CD4-positive, alpha-beta memory T cell (primary cell): Measurements from ENCODE around the gene FAM222A. TPM values are rescaled to one million over a fixed set of nuclear protein-coding genes. Genes with fewer than 3 reads are reported as not detected.
A peak's percentile ranks its signal among the peaks of the same experiment; 100 is the strongest.

Source experiments
- CTCF ChIA-PET: fragments of 350-600 bp; sonication (Branson Sonifier 250); formaldehyde crosslinking; loops from one replicate; lab custom pipeline; 2021; ENCODE audit warnings: inconsistent platforms; ENCODE audit not compliant: partially characterized antibody; lab: Charles Lee
- POLR2A ChIA-PET: fragments of 350-600 bp; sonication (Branson Sonifier 250); formaldehyde crosslinking; loops from one replicate; lab custom pipeline; 2021; ENCODE audit not compliant: partially characterized antibody; lab: Charles Lee
- DNase-seq, 5 donors: peaks; one replicate each; pipeline versions ENCODE4 v3.0.0 to v3.0.0-alpha.2; 2020 to 2022; ENCODE audit warnings: mixed read lengths in 1 of 5
- H3K27ac ChIP-seq: one replicate; pipeline ENCODE4 v1.7.0; 2013; ENCODE audit warnings: low read depth, low read length
- H3K27me3 ChIP-seq: 2 replicates; pipeline ENCODE4 v1.7.0; 2013; ENCODE audit warnings: mild to moderate bottlenecking, low read length, moderate library complexity; ENCODE audit not compliant: insufficient read depth
- H3K36me3 ChIP-seq: 2 replicates; pipeline ENCODE4 v1.7.0; 2013; ENCODE audit warnings: mild to moderate bottlenecking, low read length, moderate library complexity; ENCODE audit not compliant: insufficient read depth
- H3K4me1 ChIP-seq: 2 replicates; pipeline ENCODE4 v1.7.0; 2013; ENCODE audit warnings: mild to moderate bottlenecking, low read length, moderate library complexity; ENCODE audit not compliant: insufficient read depth
- H3K4me3 ChIP-seq, 2 donors: one replicate each; pipeline ENCODE4 v1.7.0; 2013; ENCODE audit warnings: low read length in 2 of 2, mild to moderate bottlenecking in 1 of 2
- H3K9me3 ChIP-seq, 2 donors: one replicate each; pipeline ENCODE4 v1.7.0; 2013; ENCODE audit warnings: low read length in 2 of 2, control low read depth in 1 of 2; ENCODE audit not compliant: control insufficient read depth in 1 of 2
- H3K27ac Mint-ChIP-seq, 7 donors: one replicate each; pipeline ENCODE4 v1.8.0; 2020 to 2021; ENCODE audit warnings: mixed read lengths in 7 of 7, mild to moderate bottlenecking in 6 of 7, inconsistent platforms in 3 of 7, moderate library complexity in 3 of 7
- H3K27me3 Mint-ChIP-seq, 2 donors: one replicate each; pipeline ENCODE4 v1.8.0; 2020 to 2021; ENCODE audit warnings: mixed read lengths in 2 of 2
- H3K36me3 Mint-ChIP-seq, 2 donors: one replicate each; pipeline ENCODE4 v1.8.0; 2020 to 2021; ENCODE audit warnings: mixed read lengths in 2 of 2, inconsistent platforms in 1 of 2, mild to moderate bottlenecking in 1 of 2
- H3K4me1 Mint-ChIP-seq, 4 donors: one replicate each; pipeline ENCODE4 v1.8.0; 2020 to 2021; ENCODE audit warnings: mixed read lengths in 4 of 4, mild to moderate bottlenecking in 1 of 4
- H3K4me3 Mint-ChIP-seq, 8 donors: one replicate each; pipeline ENCODE4 v1.8.0; 2020 to 2021; ENCODE audit warnings: mixed read lengths in 8 of 8, mild to moderate bottlenecking in 7 of 8, moderate library complexity in 6 of 8, inconsistent platforms in 3 of 8
- H3K9me3 Mint-ChIP-seq, 8 donors: one replicate each; pipeline ENCODE4 v1.8.0; 2020 to 2021; ENCODE audit warnings: mixed read lengths in 8 of 8, mild to moderate bottlenecking in 5 of 8, inconsistent platforms in 3 of 8, moderate library complexity in 1 of 8
- intact Hi-C: fragments of 100-400 bp; cut with micrococcal nuclease; formaldehyde crosslinking; loops from one replicate; pipeline ENCODE4 v1.15.1; 2023
- polyA plus RNA-seq, 2 donors: library from polyadenylated mRNA; unstranded; fragments of 300-500 nt; fragmentation: Illumina TruSeq; gene quantifications; one replicate each; pipeline ENCODE4 v1.2.3, GENCODE V29; 2021
- total RNA-seq, 2 experiments: library from RNA; stranded (reverse); gene quantifications; one replicate each; pipeline ENCODE4 v1.2.3, GENCODE V29; 2021

The FAM222A gene
- total and polyA plus RNA-seq, 4 experiments from 2014 or later: 0.25 to 0.69 (median 0.55) TPM; not detected in 1

GRCh38 chr12:109714141-109714912 lies 702 bp downstream of the FAM222A start:
- ChIA-PET CTCF (no interaction called here), POLR2A (interaction anchor here (2.1 kb wide), 1 partner anchor 237 kb away, joined by 7 read pairs; the partner anchor contains the start of genes KCTD10 and UBE3B)
- Mint-ChIP-seq H3K9me3 (peaks cover 0 to 2% (median 0%) of the 10 kb centered on the region in 8 donors), H3K36me3 (no peaks in the 10 kb centered on the region), H3K4me3 (peak overlapping the region; percentile 27 to 84 (median 72)), H3K27ac (peak overlapping the region in 2 of 7 donors; percentile 12 to 57), H3K4me1 (peaks cover 0 to 6% (median 1%) of the 10 kb centered on the region in 4 donors), H3K27me3 (peaks cover 13 to 19% of the 10 kb centered on the region in 2 donors)
- peak overlapping the region in 1 of 2 donors; percentile 60 for H3K4me3 ChIP-seq
- H3K27me3 ChIP-seq: peaks cover 22% of the 10 kb centered on the region
- intact Hi-C loops: loop anchor here (5.0 kb wide), 2 partner anchors 237 to 688 kb away; partner anchors contain the start of genes ANAPC7, KCTD10 and UBE3B
- peaks cover 12% of the 10 kb centered on the region for H3K4me1 ChIP-seq
- H3K9me3 ChIP-seq: no peaks in the 10 kb centered on the region
- no peaks in the 10 kb centered on the region for H3K36me3 ChIP-seq
- DNase-seq: peak; percentile 54 to 64 (median 59)
- peak overlapping the region; percentile 30 for H3K27ac ChIP-seq

GRCh38 chr12:109714913-109715244 lies 1.3 kb downstream of the FAM222A start:
- CTCF ChIA-PET: no interaction called here
- peaks cover 22% of the 10 kb centered on the region for H3K27me3 ChIP-seq
- H3K4me3 ChIP-seq: no peak overlapping the region
- no peak for DNase-seq
- peak overlapping the region; percentile 36 to 78 (median 58) for H3K4me3 Mint-ChIP-seq
- no peak overlapping the region for H3K27ac ChIP-seq
- intact Hi-C loops: loop anchor here (5.0 kb wide), 2 partner anchors 238 to 687 kb away; partner anchors contain the start of genes ANAPC7, KCTD10 and UBE3B
- H3K36me3 ChIP-seq: no peaks in the 10 kb centered on the region
- peaks cover 0 to 2% (median 0%) of the 10 kb centered on the region in 8 donors for H3K9me3 Mint-ChIP-seq
- H3K36me3 Mint-ChIP-seq: no peaks in the 10 kb centered on the region
- peaks cover 0 to 6% (median 1%) of the 10 kb centered on the region in 4 donors for H3K4me1 Mint-ChIP-seq
- H3K27ac Mint-ChIP-seq: peak overlapping the region in 2 of 7 donors; percentile 50 to 79
- POLR2A ChIA-PET: interaction anchor here (2.1 kb wide), 1 partner anchor 238 kb away, joined by 7 read pairs; the partner anchor contains the start of genes KCTD10 and UBE3B
- H3K27me3 Mint-ChIP-seq: peaks cover 9 to 23% of the 10 kb centered on the region in 2 donors
- no peaks in the 10 kb centered on the region for H3K9me3 ChIP-seq
- H3K4me1 ChIP-seq: peaks cover 12% of the 10 kb centered on the region

GRCh38 chr12:109715310-109716091 lies 1.9 kb downstream of the FAM222A start:
- no peaks in the 10 kb centered on the region for H3K36me3 ChIP-seq
- Mint-ChIP-seq H3K4me1 (peaks cover 0 to 6% (median 1%) of the 10 kb centered on the region in 4 donors), H3K4me3 (peak overlapping the region; percentile 36 to 78 (median 58)), H3K36me3 (no peaks in the 10 kb centered on the region), H3K9me3 (peaks cover 0 to 2% (median 0%) of the 10 kb centered on the region in 8 donors), H3K27me3 (peaks cover 6 to 22% of the 10 kb centered on the region in 2 donors), H3K27ac (peak overlapping the region in 3 of 7 donors; percentile 50 to 79 (median 60))
- no peak overlapping the region for H3K27ac ChIP-seq
- no peak overlapping the region for H3K4me3 ChIP-seq
- ChIA-PET POLR2A (interaction anchor here (2.1 kb wide), 1 partner anchor 238 kb away, joined by 7 read pairs; the partner anchor contains the start of genes KCTD10 and UBE3B), CTCF (no interaction called here)
- H3K9me3 ChIP-seq: no peaks in the 10 kb centered on the region
- DNase-seq: no peak
- peaks cover 22% of the 10 kb centered on the region for H3K27me3 ChIP-seq
- intact Hi-C loops: no loop called here
- H3K4me1 ChIP-seq: peaks cover 12% of the 10 kb centered on the region

GRCh38 chr12:109716092-109716479 lies 2.5 kb downstream of the FAM222A start:
- ChIA-PET POLR2A (no interaction called here), CTCF (interaction anchor here (1.2 kb wide), 1 partner anchor 129 kb away, joined by 3 read pairs; no protein-coding TSS in a partner anchor)
- peak overlapping the region in 1 of 7 donors; percentile 50 for H3K27ac Mint-ChIP-seq

GRCh38 chr12:109716512-109717389 lies 3.1 kb downstream of the FAM222A start:
- H3K4me1 Mint-ChIP-seq: peaks cover 0 to 6% (median 1%) of the 10 kb centered on the region in 4 donors
- POLR2A ChIA-PET: no interaction called here
- Histone ChIP-seq H3K9me3 (no peaks in the 10 kb centered on the region), H3K4me3 (no peak overlapping the region), H3K27me3 (peaks cover 22% of the 10 kb centered on the region), H3K4me1 (peaks cover 12% of the 10 kb centered on the region), H3K27ac (no peak overlapping the region), H3K36me3 (no peaks in the 10 kb centered on the region)
- H3K27ac Mint-ChIP-seq: no peak overlapping the region
- no peaks in the 10 kb centered on the region for H3K9me3 Mint-ChIP-seq
- intact Hi-C loops: no loop called here
- H3K36me3 Mint-ChIP-seq: no peaks in the 10 kb centered on the region
- CTCF ChIA-PET: interaction anchor here (1.2 kb wide), 1 partner anchor 129 kb away, joined by 3 read pairs; no protein-coding TSS in a partner anchor
- peak overlapping the region in 1 of 8 donors; percentile 58 for H3K4me3 Mint-ChIP-seq
- DNase-seq: no peak
- H3K27me3 Mint-ChIP-seq: peaks cover 6 to 11% of the 10 kb centered on the region in 2 donors

More at GRCh38 chr12:109716092-109716479, 2.5 kb downstream of the FAM222A start:
- Histone ChIP-seq H3K36me3 (no peaks in the 10 kb centered on the region), H3K9me3 (no peaks in the 10 kb centered on the region), H3K27ac (no peak overlapping the region), H3K27me3 (peaks cover 22% of the 10 kb centered on the region), H3K4me1 (peaks cover 12% of the 10 kb centered on the region), H3K4me3 (no peak overlapping the region)
- peaks cover 0 to 6% (median 1%) of the 10 kb centered on the region in 4 donors for H3K4me1 Mint-ChIP-seq
- peak overlapping the region in 5 of 8 donors; percentile 15 to 58 (median 38) for H3K4me3 Mint-ChIP-seq
- H3K36me3 Mint-ChIP-seq: no peaks in the 10 kb centered on the region
- intact Hi-C loops: no loop called here
- H3K27me3 Mint-ChIP-seq: peaks cover 6 to 16% of the 10 kb centered on the region in 2 donors
- DNase-seq: no peak
- H3K9me3 Mint-ChIP-seq: no peaks in the 10 kb centered on the region
